IPS DF 6.9 (cell line): ENCODE results near the gene PDZK1IP1.
A peak's percentile ranks its signal among the peaks of the same experiment; 100 is the strongest.
"Not testable (repeated sequence)": the region's sequence is repeated elsewhere in the genome, so short reads cannot be mapped to it uniquely, and the experiment has no call there.

Experiments used
- DNase-seq: peaks from one replicate; pipeline ENCODE4 v3.0.0-alpha.2; 2013; ENCODE audit warnings: low read depth, low spot score
- H3K27ac ChIP-seq: one replicate; pipeline ENCODE4 v1.5.1; 2013; ENCODE audit warnings: low read length, control low read depth
- H3K27me3 ChIP-seq: 2 replicates; pipeline ENCODE4 v1.6.1; 2013; ENCODE audit warnings: mild to moderate bottlenecking, low read length; ENCODE audit not compliant: control insufficient read depth, insufficient read depth
- H3K36me3 ChIP-seq: 2 replicates; pipeline ENCODE4 v1.6.1; 2013; ENCODE audit warnings: low read length; ENCODE audit not compliant: control insufficient read depth, insufficient read depth
- H3K4me1 ChIP-seq: 2 replicates; pipeline ENCODE4 v1.6.1; 2013; ENCODE audit warnings: low read length; ENCODE audit not compliant: control insufficient read depth, insufficient read depth
- H3K4me3 ChIP-seq: 2 replicates; pipeline ENCODE4 v1.5.1; 2013; ENCODE audit warnings: mild to moderate bottlenecking, low read length
- H3K9me3 ChIP-seq: 2 replicates; pipeline ENCODE4 v1.6.1; 2013; ENCODE audit warnings: low read length, inconsistent platforms; ENCODE audit not compliant: control insufficient read depth, insufficient read depth
- WGBS: extraction: QIAGEN DNeasy Blood & Tissue Kit; methylation state at CpG from one replicate; pipeline ENCODE4 v1.1.7; 2013; ENCODE audit warnings: mixed read lengths, missing lambda C conversion rate; ENCODE audit not compliant: insufficient read length, insufficient coverage; 5-methylcytosine and 5-hydroxymethylcytosine counted together

The PDZK1IP1 gene

GRCh38 chr1:47193496-47193895 is 3.7 kb upstream of the PDZK1IP1 start:
- not testable (repeated sequence) for H3K27me3 ChIP-seq, H3K4me1 ChIP-seq, H3K9me3 ChIP-seq, H3K36me3 ChIP-seq, H3K4me3 ChIP-seq, H3K27ac ChIP-seq, DNase-seq
- whole genome bisulfite sequencing: no CpG with 5 or more reads among the region's 10 CpGs

- WGBS: no CpG with 5 or more reads among the region's 10 CpGs
Observed at GRCh38 chr1:47192458-47193384, 2.9 kb upstream of the PDZK1IP1 start.

GRCh38 chr1:47191940-47192457 is 2.2 kb upstream of the PDZK1IP1 start:
- peaks cover 4% of the 10 kb centered on the region; the same call in 1 of the 2 replicates for H3K27me3 ChIP-seq
- DNase-seq: no peak
- H3K9me3 ChIP-seq: no peaks in the 10 kb centered on the region
- whole genome bisulfite sequencing: no CpG with 5 or more reads among the region's 4 CpGs
- H3K4me3 ChIP-seq: no peak overlapping the region
- no peak overlapping the region for H3K27ac ChIP-seq
- H3K36me3 ChIP-seq: no peaks in the 10 kb centered on the region
- peaks cover 3% of the 10 kb centered on the region; the same call in 1 of the 2 replicates for H3K4me1 ChIP-seq

More at GRCh38 chr1:47192458-47193384, 2.9 kb upstream of the PDZK1IP1 start:
- DNase-seq: peak; percentile 90
- Histone ChIP-seq H3K27me3 (peaks cover 4% of the 10 kb centered on the region; the same call in 1 of the 2 replicates), H3K9me3 (no peaks in the 10 kb centered on the region), H3K4me1 (peaks cover 3% of the 10 kb centered on the region; the same call in 1 of the 2 replicates), H3K36me3 (no peaks in the 10 kb centered on the region), H3K4me3 (no peak overlapping the region), H3K27ac (no peak overlapping the region)

GRCh38 chr1:47190857-47191256 is 1.0 kb upstream of the PDZK1IP1 start:
- H3K9me3 ChIP-seq: no peaks in the 10 kb centered on the region
- H3K4me3 ChIP-seq: no peak overlapping the region
- peaks cover 3% of the 10 kb centered on the region; the same call in 1 of the 2 replicates for H3K4me1 ChIP-seq
- no peaks in the 10 kb centered on the region for H3K36me3 ChIP-seq
- H3K27me3 ChIP-seq: peaks cover 4% of the 10 kb centered on the region; the same call in 1 of the 2 replicates
- no peak overlapping the region for H3K27ac ChIP-seq
- DNase-seq: no peak
- no CpG with 5 or more reads among the region's 6 CpGs for WGBS

GRCh38 chr1:47190509-47190855 is 646 bp upstream of the PDZK1IP1 start:
- Histone ChIP-seq H3K27me3 (peaks cover 4% of the 10 kb centered on the region; the same call in 1 of the 2 replicates), H3K9me3 (no peaks in the 10 kb centered on the region), H3K4me3 (no peak overlapping the region), H3K4me1 (peaks cover 3% of the 10 kb centered on the region; the same call in 1 of the 2 replicates), H3K27ac (no peak overlapping the region), H3K36me3 (no peaks in the 10 kb centered on the region)
- no CpG with 5 or more reads among the region's 5 CpGs for WGBS
- DNase-seq: no peak

- Histone ChIP-seq H3K4me1 (peaks cover 3% of the 10 kb centered on the region; the same call in 1 of the 2 replicates), H3K9me3 (no peaks in the 10 kb centered on the region), H3K36me3 (no peaks in the 10 kb centered on the region), H3K27me3 (peaks cover 4% of the 10 kb centered on the region; the same call in 1 of the 2 replicates), H3K4me3 (no peak overlapping the region; the same call in 1 of the 2 replicates), H3K27ac (no peak overlapping the region)
- WGBS: no CpG with 5 or more reads among the region's 7 CpGs
- DNase-seq: no peak
Observed at GRCh38 chr1:47188791-47189785, 748 bp downstream of the PDZK1IP1 start.

- no CpG with 5 or more reads among the region's 2 CpGs for WGBS
- Histone ChIP-seq H3K36me3 (no peaks in the 10 kb centered on the region), H3K27me3 (no peaks in the 10 kb centered on the region), H3K9me3 (no peaks in the 10 kb centered on the region), H3K27ac (no peak overlapping the region), H3K4me1 (peaks cover 3% of the 10 kb centered on the region; the same call in 1 of the 2 replicates), H3K4me3 (no peak overlapping the region)
- DNase-seq: no peak
Observed at GRCh38 chr1:47187926-47188250, 1.9 kb downstream of the PDZK1IP1 start.

- Histone ChIP-seq H3K27me3 (no peaks in the 10 kb centered on the region), H3K27ac (no peak overlapping the region), H3K4me1 (0 out of 2 replicates have a peak, but pooled peaks cover 2% of the 10 kb centered on the region), H3K9me3 (no peaks in the 10 kb centered on the region), H3K4me3 (no peak overlapping the region), H3K36me3 (no peaks in the 10 kb centered on the region)
- DNase-seq: no peak
- WGBS: no CpG with 5 or more reads among the region's 12 CpGs
Observed at GRCh38 chr1:47187231-47187925, 2.5 kb downstream of the PDZK1IP1 start.

- Histone ChIP-seq H3K27me3 (no peaks in the 10 kb centered on the region), H3K4me3 (no peak overlapping the region), H3K4me1 (no peaks in the 10 kb centered on the region), H3K27ac (no peak overlapping the region), H3K9me3 (no peaks in the 10 kb centered on the region), H3K36me3 (no peaks in the 10 kb centered on the region)
- DNase-seq: no peak
- WGBS: no CpG with 5 or more reads among the region's 13 CpGs
Observed at GRCh38 chr1:47186267-47187185, 3.3 kb downstream of the PDZK1IP1 start.
